Measurements from ENCODE around the gene MAFG. TPM values are rescaled to one million over a fixed set of nuclear protein-coding genes. Genes with fewer than 3 reads are reported as not detected.

MAFG gene
- total and polyA plus RNA-seq, 3 experiments from 2014 or later = 2.5 to 34.7 (median 28.4) TPM

DNA sequence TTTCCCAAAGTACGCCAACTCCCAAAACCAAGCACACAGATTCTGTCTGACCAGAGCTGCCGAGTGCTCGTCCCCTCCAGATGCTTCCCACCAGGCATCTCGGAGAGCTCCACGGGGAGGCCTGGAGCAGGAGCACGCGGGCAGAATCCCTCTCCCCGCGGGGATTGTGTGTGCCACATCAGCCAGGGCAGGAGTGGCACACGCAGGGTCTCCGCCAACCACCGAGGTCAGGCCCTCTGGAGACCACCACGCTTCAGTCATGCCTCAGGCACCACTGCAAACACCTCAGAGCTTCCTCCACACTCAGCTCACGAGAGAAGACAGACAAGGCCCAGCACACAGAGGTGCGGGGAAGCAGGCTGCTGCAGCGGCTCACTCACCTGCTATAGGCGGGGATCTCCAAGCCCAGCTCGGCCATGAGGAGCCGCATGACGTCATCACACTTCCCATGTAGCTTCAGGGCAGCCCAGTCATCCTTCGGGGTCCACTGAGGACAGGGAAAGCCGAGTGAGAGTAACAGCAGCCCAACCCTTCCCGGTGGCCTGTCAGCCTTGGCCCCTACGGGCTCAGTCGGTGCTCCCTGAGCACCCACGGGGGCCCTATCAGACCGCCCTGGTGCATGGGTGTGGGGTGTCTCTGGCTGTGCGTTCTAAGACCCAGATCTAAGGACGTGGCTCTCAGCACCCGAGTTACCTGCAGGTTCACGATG is 14.0 kb downstream of the MAFG start:
- H3K4me1 Mint-ChIP-seq = peaks cover 22 to 53% (median 26%) of the 10 kb centered on the region in 3 donors
- H3K9me3 Mint-ChIP-seq = no peaks in the 10 kb centered on the region
- Histone ChIP-seq H3K36me3 (ENCODE audit: insufficient read depth, low read length) (peaks cover 32% of the 10 kb centered on the region), H3K27ac (ENCODE audit: low read depth, low read length) (no peak overlapping the region), H3K27me3 (ENCODE audit: insufficient read depth, low read length, poor library complexity, severe bottlenecking) (no peaks in the 10 kb centered on the region), H3K9me3 (ENCODE audit: low read length) (no peaks in the 10 kb centered on the region), H3K4me3 (ENCODE audit: low read length) (no peak overlapping the region), H3K4me1 (ENCODE audit: insufficient read depth, low read length) (peaks cover 35% of the 10 kb centered on the region)
- no peak for DNase-seq
- peak overlapping the region in 5 of 7 donors; percentile 8 to 82 (median 38) for H3K4me3 Mint-ChIP-seq
- ChIA-PET POLR2A (interaction anchor here (0.6 to 1.2 kb wide), 2 partner anchors 13 to 51 kb away, joined by 4 to 6 read pairs; no protein-coding TSS in a partner anchor), CTCF (no interaction called here)
- peak overlapping the region in 3 of 8 donors; percentile 5 to 71 (median 68) for H3K27ac Mint-ChIP-seq
- no peaks in the 10 kb centered on the region for H3K27me3 Mint-ChIP-seq
- H3K36me3 Mint-ChIP-seq = peaks cover 0 to 61% (median 6%) of the 10 kb centered on the region in 3 donors

GRCh38 chr17:81912441-81913309 is 14.9 kb downstream of the MAFG start:
- DNase-seq = no peak
- Mint-ChIP-seq H3K27ac (peak overlapping the region in 4 of 8 donors; percentile 5 to 71 (median 53)), H3K9me3 (no peaks in the 10 kb centered on the region), H3K27me3 (no peaks in the 10 kb centered on the region), H3K4me3 (peak overlapping the region; percentile 3 to 82 (median 38)), H3K4me1 (peaks cover 17 to 45% (median 19%) of the 10 kb centered on the region in 3 donors), H3K36me3 (peaks cover 0 to 69% (median 6%) of the 10 kb centered on the region in 3 donors)
- ChIA-PET CTCF (no interaction called here), POLR2A (interaction anchor here (1.2 kb wide), 1 partner anchor 13 kb away, joined by 4 read pairs; no protein-coding TSS in a partner anchor)
- Histone ChIP-seq H3K36me3 (ENCODE audit: insufficient read depth, low read length) (peaks cover 32% of the 10 kb centered on the region), H3K4me3 (ENCODE audit: low read length) (no peak overlapping the region), H3K27me3 (ENCODE audit: insufficient read depth, low read length, poor library complexity, severe bottlenecking) (no peaks in the 10 kb centered on the region), H3K27ac (ENCODE audit: low read depth, low read length) (no peak overlapping the region), H3K4me1 (ENCODE audit: insufficient read depth, low read length) (peaks cover 31% of the 10 kb centered on the region), H3K9me3 (ENCODE audit: low read length) (no peaks in the 10 kb centered on the region)

GRCh38 chr17:81911969-81912368 is 15.6 kb downstream of the MAFG start:
- Mint-ChIP-seq H3K27ac (peak overlapping the region in 5 of 8 donors; percentile 21 to 70 (median 32)), H3K36me3 (peaks cover 0 to 67% (median 6%) of the 10 kb centered on the region in 3 donors), H3K4me3 (peak overlapping the region; percentile 44 to 90 (median 70)), H3K27me3 (no peaks in the 10 kb centered on the region), H3K4me1 (peaks cover 12 to 41% (median 14%) of the 10 kb centered on the region in 3 donors), H3K9me3 (no peaks in the 10 kb centered on the region)
- Histone ChIP-seq H3K27ac (ENCODE audit: low read depth, low read length) (no peak overlapping the region), H3K27me3 (ENCODE audit: insufficient read depth, low read length, poor library complexity, severe bottlenecking) (no peaks in the 10 kb centered on the region), H3K4me1 (ENCODE audit: insufficient read depth, low read length) (peaks cover 26% of the 10 kb centered on the region), H3K36me3 (ENCODE audit: insufficient read depth, low read length) (peaks cover 32% of the 10 kb centered on the region), H3K9me3 (ENCODE audit: low read length) (no peaks in the 10 kb centered on the region), H3K4me3 (ENCODE audit: low read length) (no peak overlapping the region)
- no peak for DNase-seq
- POLR2A ChIA-PET = no interaction called here
- CTCF ChIA-PET = no interaction called here

GRCh38 chr17:81911277-81911961 is 16.1 kb downstream of the MAFG start, which contains the start of gene PCYT2:
Gene PCYT2, minus strand, starts transcription at chr17:81911399. Its CDS starts 44 bp downstream, at chr17:81911355.
- ChIA-PET POLR2A (interaction anchor here (0.6 to 1.0 kb wide), 2 partner anchors 16 to 19 kb away, joined by 3 read pairs; partner anchors contain the start of gene MAFG), CTCF (no interaction called here)
- peaks cover 0 to 68% (median 6%) of the 10 kb centered on the region in 3 donors for H3K36me3 Mint-ChIP-seq
- peak within 1 kb of the TSS; percentile 68 for H3K4me3 ChIP-seq (ENCODE audit: low read length)
- no peaks in the 10 kb centered on the region for H3K9me3 Mint-ChIP-seq
- DNase-seq = peak; percentile 89 to 95 (median 91)
- peaks cover 7 to 35% (median 10%) of the 10 kb centered on the region in 3 donors for H3K4me1 Mint-ChIP-seq
- H3K27me3 Mint-ChIP-seq = no peaks in the 10 kb centered on the region
- peak within 1 kb of the TSS; percentile 84 to 90 (median 88) for H3K4me3 Mint-ChIP-seq
- peaks cover 32% of the 10 kb centered on the region for H3K36me3 ChIP-seq (ENCODE audit: insufficient read depth, low read length)
- peak within 1 kb of the TSS in 7 of 8 donors; percentile 54 to 88 (median 70) for H3K27ac Mint-ChIP-seq
- no peaks in the 10 kb centered on the region for H3K27me3 ChIP-seq (ENCODE audit: insufficient read depth, low read length, poor library complexity, severe bottlenecking)
- peaks cover 21% of the 10 kb centered on the region for H3K4me1 ChIP-seq (ENCODE audit: insufficient read depth, low read length)
- no peaks in the 10 kb centered on the region for H3K9me3 ChIP-seq (ENCODE audit: low read length)
- peak within 1 kb of the TSS; percentile 69 for H3K27ac ChIP-seq (ENCODE audit: low read depth, low read length)

DNA sequence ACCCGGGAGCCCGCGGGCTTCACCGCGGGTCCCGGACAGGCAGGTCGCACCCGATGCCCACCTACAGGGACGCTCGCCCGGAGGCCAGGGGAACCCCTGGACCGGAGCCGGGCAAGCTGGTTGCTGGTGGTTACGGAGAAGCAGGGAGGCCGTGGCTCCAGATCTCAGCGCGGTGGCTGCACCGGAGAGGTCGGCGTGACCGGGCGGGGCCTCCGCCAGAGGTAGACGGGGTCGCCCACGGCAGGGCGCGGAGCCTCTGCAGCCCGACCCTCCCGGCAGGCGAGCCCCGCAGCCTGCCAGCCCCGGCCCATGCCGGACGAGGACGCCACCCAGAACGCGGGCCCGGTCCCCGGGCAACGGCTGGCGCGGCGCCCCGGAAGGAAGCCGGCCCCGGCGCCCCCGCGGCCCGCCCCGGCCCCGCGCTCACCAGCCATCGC is 16.7 kb downstream of the MAFG start:
- no peaks in the 10 kb centered on the region for H3K27me3 Mint-ChIP-seq
- peak overlapping the region; percentile 69 for H3K27ac ChIP-seq (ENCODE audit: low read depth, low read length)
- ChIA-PET POLR2A (interaction anchor here (0.6 to 1.0 kb wide), 2 partner anchors 17 to 18 kb away, joined by 3 read pairs; partner anchors contain the start of gene MAFG), CTCF (no interaction called here)
- H3K4me3 Mint-ChIP-seq = peak overlapping the region; percentile 84 to 89 (median 88)
- peaks cover 2 to 29% (median 7%) of the 10 kb centered on the region in 3 donors for H3K4me1 Mint-ChIP-seq
- no peaks in the 10 kb centered on the region for H3K9me3 ChIP-seq (ENCODE audit: low read length)
- DNase-seq = no peak
- no peaks in the 10 kb centered on the region for H3K27me3 ChIP-seq (ENCODE audit: insufficient read depth, low read length, poor library complexity, severe bottlenecking)
- peak overlapping the region in 2 of 8 donors; percentile 39 to 88 for H3K27ac Mint-ChIP-seq
- H3K4me1 ChIP-seq (ENCODE audit: insufficient read depth, low read length) = peaks cover 16% of the 10 kb centered on the region
- H3K9me3 Mint-ChIP-seq = no peaks in the 10 kb centered on the region
- H3K36me3 ChIP-seq (ENCODE audit: insufficient read depth, low read length) = peaks cover 32% of the 10 kb centered on the region
- peaks cover 0 to 70% (median 6%) of the 10 kb centered on the region in 3 donors for H3K36me3 Mint-ChIP-seq
- peak overlapping the region; percentile 68 for H3K4me3 ChIP-seq (ENCODE audit: low read length)

GRCh38 chr17:81909966-81910839 is 17.3 kb downstream of the MAFG start:
- Histone ChIP-seq H3K4me1 (ENCODE audit: insufficient read depth, low read length) (peaks cover 16% of the 10 kb centered on the region), H3K4me3 (ENCODE audit: low read length) (peak overlapping the region; percentile 68), H3K27me3 (ENCODE audit: insufficient read depth, low read length, poor library complexity, severe bottlenecking) (no peaks in the 10 kb centered on the region), H3K36me3 (ENCODE audit: insufficient read depth, low read length) (peaks cover 26% of the 10 kb centered on the region), H3K27ac (ENCODE audit: low read depth, low read length) (peak overlapping the region; percentile 69), H3K9me3 (ENCODE audit: low read length) (no peaks in the 10 kb centered on the region)
- ChIA-PET CTCF (interaction anchor here (1.7 kb wide), 1 partner anchor 18 kb away, joined by 5 read pairs; the partner anchor contains the start of gene MAFG), POLR2A (interaction anchor here (1.0 kb wide), 1 partner anchor 17 kb away, joined by 3 read pairs; the partner anchor contains the start of gene MAFG)
- H3K4me3 Mint-ChIP-seq = peak overlapping the region; percentile 84 to 89 (median 88)
- DNase-seq = no peak
- peak overlapping the region in 7 of 8 donors; percentile 38 to 88 (median 57) for H3K27ac Mint-ChIP-seq
- no peaks in the 10 kb centered on the region for H3K9me3 Mint-ChIP-seq
- H3K27me3 Mint-ChIP-seq = no peaks in the 10 kb centered on the region
- H3K4me1 Mint-ChIP-seq = peaks cover 0 to 27% (median 6%) of the 10 kb centered on the region in 3 donors
- H3K36me3 Mint-ChIP-seq = peaks cover 0 to 65% (median 6%) of the 10 kb centered on the region in 3 donors
